NCI-H526 treated with DMSO at 0.1 percent for 48 hours (cell line): ENCODE measurements around the gene XPR1.
"Not testable (repeated sequence)": the region's sequence is repeated elsewhere in the genome, so short reads cannot be mapped to it uniquely, and the experiment has no call there.

ENCODE experiments used
- DNase-seq: peaks from one replicate; lab custom pipeline; 2025; lab: John Stamatoyannopoulos, UW

XPR1 gene

GRCh38 chr1:180785291-180785690, 153.5 kb downstream of the XPR1 start:
- no peak for DNase-seq

GRCh38 chr1:180785887-180786286, 154.1 kb downstream of the XPR1 start:
- DNase-seq = no peak

- no peak for DNase-seq
These were observed 154.8 kb downstream of the XPR1 start for GRCh38 chr1:180786624-180787023.

- DNase-seq = no peak
These were observed 155.9 kb downstream of the XPR1 start for GRCh38 chr1:180787628-180788307.

GRCh38 chr1:180789460-180789859, 157.6 kb downstream of the XPR1 start:
- no peak for DNase-seq

- DNase-seq = not testable (repeated sequence)
These were observed 159.3 kb downstream of the XPR1 start for GRCh38 chr1:180791152-180791551.

- DNase-seq = no peak
These were observed 160.0 kb downstream of the XPR1 start for GRCh38 chr1:180791806-180792205.

- no peak for DNase-seq
These were observed 161.6 kb downstream of the XPR1 start for GRCh38 chr1:180793451-180793850.

GRCh38 chr1:180796897-180797640, 165.2 kb downstream of the XPR1 start:
- DNase-seq = no peak

GRCh38 chr1:180800945-180801344, 169.1 kb downstream of the XPR1 start:
- DNase-seq = no peak

- DNase-seq = no peak
These were observed 171.0 kb downstream of the XPR1 start for GRCh38 chr1:180802813-180803212.

GRCh38 chr1:180805316-180805715, 173.5 kb downstream of the XPR1 start:
- no peak for DNase-seq

- DNase-seq = no peak
These were observed 179.5 kb downstream of the XPR1 start for GRCh38 chr1:180811298-180811697.

GRCh38 chr1:180811886-180812285, 180.1 kb downstream of the XPR1 start:
- no peak for DNase-seq

- no peak for DNase-seq
These were observed 182.4 kb downstream of the XPR1 start for GRCh38 chr1:180814258-180814657.

GRCh38 chr1:180815188-180815587, 183.4 kb downstream of the XPR1 start:
- no peak for DNase-seq

GRCh38 chr1:180816132-180816531, 184.3 kb downstream of the XPR1 start:
- DNase-seq = no peak

GRCh38 chr1:180821970-180822369, 190.1 kb downstream of the XPR1 start:
- DNase-seq = no peak

- not testable (repeated sequence) for DNase-seq
These were observed 199.7 kb downstream of the XPR1 start for GRCh38 chr1:180831507-180831906.

GRCh38 chr1:180833180-180833579, 201.4 kb downstream of the XPR1 start:
- not testable (repeated sequence) for DNase-seq

- DNase-seq = no peak
These were observed 204.6 kb downstream of the XPR1 start for GRCh38 chr1:180836449-180836848.

- DNase-seq = no peak
These were observed 205.2 kb downstream of the XPR1 start for GRCh38 chr1:180837020-180837419.

GRCh38 chr1:180838535-180838934, 206.7 kb downstream of the XPR1 start:
- no peak for DNase-seq

GRCh38 chr1:180839547-180839946, 207.7 kb downstream of the XPR1 start:
- DNase-seq = no peak
